HepG2 (cell line): ENCODE data around the gene CLPSL2. TPM values are rescaled to one million over a fixed set of nuclear protein-coding genes. Genes with fewer than 3 reads are reported as not detected.

Experiments
- ATAC-seq: fragments of 200-7000 bp; cut with Tn5 transposase; 3 replicates; pipeline ENCODE4 v1.9.1; 2020; ENCODE audit warnings: mild to moderate bottlenecking, moderate library complexity
- BruUV-seq: library from RNA; stranded (reverse); fragments of 400-500 nt; replicated peaks from 2 replicates; lab custom pipeline; 2021; lab: Mats Ljungman, UMichigan
- CTCF ChIA-PET: fragments of 300-600 bp; formaldehyde crosslinking; extraction: SDS; loops from one replicate; lab custom pipeline; 2021; ENCODE audit warnings: low total read pairs, inconsistent platforms, low intra/inter-chr PET ratio; lab: Yijun Ruan, JAX
- POLR2A ChIA-PET: fragments of 350-600 bp; sonication (Branson Sonifier 250); formaldehyde crosslinking; loops from one replicate; lab custom pipeline; 2020; ENCODE audit warnings: antibody characterized with exemption, inconsistent platforms; lab: Yijun Ruan, JAX
- DNase-seq: peaks from one replicate; pipeline ENCODE4 v3.0.0-alpha.2; 2015; ENCODE audit warnings: low spot score
- FAIRE-seq: peaks from 3 replicates; lab custom pipeline; 2011; peaks lifted over from hg19 to GRCh38; lab: Jason Lieb, UNC
- H2AFZ ChIP-seq: one replicate; pipeline ENCODE4 v1.6.1; 2011; ENCODE audit warnings: low read length, inconsistent platforms
- H3K27ac ChIP-seq: fragments of 300-600 bp; 3 replicates; pipeline ENCODE4 v1.8.0; 2011; ENCODE audit warnings: mixed run types, mild to moderate bottlenecking, mixed read lengths, low read length, inconsistent platforms; ENCODE audit not compliant: insufficient read depth; ENCODE audit errors: extremely low read length
- H3K27me3 ChIP-seq, 2 experiments: fragments of 200-600 bp in 1 of 2; 2 replicates in 1 of 2; 3 replicates in 1 of 2; pipeline versions ENCODE4 v1.6.0 to v1.8.0; 2011; ENCODE audit warnings: low read length in 2 of 2, mild to moderate bottlenecking in 2 of 2, moderate library complexity in 2 of 2, inconsistent platforms in 1 of 2; ENCODE audit not compliant: insufficient read depth in 2 of 2, control insufficient read depth in 1 of 2
- H3K36me3 ChIP-seq, 2 experiments: fragments of 200-600 bp in 1 of 2; replicated peaks in 1 of 2; 2 replicates in 1 of 2; 3 replicates in 1 of 2; pipeline versions ENCODE4 v1.5.1 to v1.8.0; 2011; ENCODE audit warnings: low read length in 2 of 2, inconsistent platforms in 1 of 2; ENCODE audit not compliant: insufficient read depth in 2 of 2, control insufficient read depth in 1 of 2
- H3K4me1 ChIP-seq: 2 replicates; pipeline ENCODE4 v1.5.1; 2012; ENCODE audit warnings: low read length, inconsistent platforms; ENCODE audit not compliant: insufficient read depth
- H3K4me2 ChIP-seq: 2 replicates; pipeline ENCODE4 v1.6.0; 2011; ENCODE audit warnings: low read depth, low read length, inconsistent platforms
- H3K4me3 ChIP-seq, 3 experiments: fragments of 200-600 bp in 1 of 3; sonication (generic), shearing (Covaris generic) in 1 of 3; replicated peaks in 1 of 3; 2 replicates each; pipeline ENCODE4 v1.5.1; 2011 to 2016; ENCODE audit warnings: low read length in 3 of 3, inconsistent platforms in 2 of 3, low read depth in 2 of 3, mild to moderate bottlenecking in 2 of 3, control low read depth in 1 of 3, mixed read lengths in 1 of 3; ENCODE audit not compliant: insufficient read depth in 1 of 3
- H3K79me2 ChIP-seq: one replicate; pipeline ENCODE4 v1.6.1; 2011; ENCODE audit warnings: low read length, inconsistent platforms; ENCODE audit not compliant: insufficient read depth
- H3K9ac ChIP-seq: 2 replicates; pipeline ENCODE4 v1.6.0; 2011; ENCODE audit warnings: mild to moderate bottlenecking, low read depth, low read length, inconsistent platforms; ENCODE audit not compliant: insufficient read depth
- H3K9me3 ChIP-seq: 2 replicates; pipeline ENCODE4 v1.5.1; 2012; ENCODE audit warnings: mild to moderate bottlenecking, low read length
- H4K20me1 ChIP-seq: 2 replicates; pipeline ENCODE4 v1.6.0; 2011; ENCODE audit warnings: inconsistent platforms, mild to moderate bottlenecking, low read length, moderate library complexity; ENCODE audit not compliant: insufficient read depth
- KIAA2018 ChIP-seq: sonication (generic); formaldehyde crosslinking; IDR thresholded peaks from 2 replicates; pipeline ENCODE4 v1.5.0; 2020; ENCODE audit warnings: mild to moderate bottlenecking, missing genetic modification reagents, borderline replicate concordance
- NCOA5 ChIP-seq: sonication (generic); formaldehyde crosslinking; IDR thresholded peaks from 2 replicates; pipeline ENCODE4 v1.4.0; 2020; ENCODE audit warnings: missing genetic modification reagents
- ZNF274 ChIP-seq: sonication (generic); formaldehyde crosslinking; IDR thresholded peaks from 2 replicates; pipeline ENCODE4 v1.5.1; 2020; ENCODE audit warnings: mild to moderate bottlenecking, missing genetic modification reagents
- ZNF629 ChIP-seq: sonication (generic); formaldehyde crosslinking; conservative IDR thresholded peaks from 2 replicates; pipeline ENCODE4 v1.5.0; 2020; ENCODE audit warnings: missing genetic modification reagents
- ZNF674 ChIP-seq: sonication (generic); formaldehyde crosslinking; IDR thresholded peaks from 2 replicates; pipeline ENCODE4 v1.5.0; 2020; ENCODE audit warnings: low read depth, mild to moderate bottlenecking, missing genetic modification reagents
- ZNF713 ChIP-seq: sonication (generic); formaldehyde crosslinking; IDR thresholded peaks from 2 replicates; pipeline ENCODE4 v1.4.0; 2020; ENCODE audit warnings: mild to moderate bottlenecking, missing genetic modification reagents
- ZNF775 ChIP-seq: sonication (generic); formaldehyde crosslinking; IDR thresholded peaks from 2 replicates; pipeline ENCODE4 v1.4.0; 2020; ENCODE audit warnings: missing genetic modification reagents, mild to moderate bottlenecking, moderate library complexity, borderline replicate concordance
- ZSCAN29 ChIP-seq: sonication (generic); formaldehyde crosslinking; conservative IDR thresholded peaks from 2 replicates; pipeline ENCODE4 v1.4.0; 2020; ENCODE audit warnings: mild to moderate bottlenecking, missing genetic modification reagents
- whole genome bisulfite sequencing: methylation state at CpG from one replicate; pipeline ENCODE4 v1.1.6; 2017; ENCODE audit warnings: low lambda C conversion rate; 5-methylcytosine and 5-hydroxymethylcytosine counted together
- in situ Hi-C: cut with HindIII; loops from 2 replicates; pipeline ENCODE4 v1.10.0; 2017; ENCODE audit warnings: low pct_unique_long_range_greater_than_20kb; ENCODE audit not compliant: extremely low pct_ligation_motif_present
- intact Hi-C: fragments of 100-400 bp; cut with micrococcal nuclease; formaldehyde crosslinking; loops from one replicate; pipeline ENCODE4 v1.10.0; 2022; ENCODE audit not compliant: unreplicated experiment
- polyA plus RNA-seq, 8 experiments: library from polyadenylated mRNA; depleted of rRNA in 3 of 8; stranded (reverse) in 7 of 8; unstranded in 1 of 8; fragments of >200 nt; fragmentation: Illumina TruSeq in 4 of 8; extraction: Trizol in 4 of 8; gene quantifications; 2 replicates each; pipeline versions ENCODE4 v1.2.1 to v1.2.3, GENCODE V29; 2011 to 2016; ENCODE audit warnings: low read depth in 4 of 8, missing spikeins in 1 of 8, mixed read lengths in 1 of 8; ENCODE audit not compliant: insufficient read depth in 1 of 8
- total RNA-seq, 5 experiments: library from RNA; depleted of rRNA; stranded (reverse); fragments of >200 nt; fragmentation: Illumina TruSeq; extraction: Trizol; gene quantifications; 2 replicates each; pipeline ENCODE4 v1.2.3, GENCODE V29; 2016; ENCODE audit warnings: low read depth in 1 of 5
- TF ChIP-seq, protein P1 (sequence below): sonication (generic); formaldehyde crosslinking; IDR thresholded peaks from 2 replicates; pipeline ENCODE4 v1.5.0; 2020; ENCODE audit warnings: mild to moderate bottlenecking, missing genetic modification reagents, borderline replicate concordance

Gene CLPSL2
- total and polyA plus RNA-seq, 2 of the 13 experiments (the other 11 are each of a cell fraction or from before 2014, with no cell fraction given), result not detected

DNA sequence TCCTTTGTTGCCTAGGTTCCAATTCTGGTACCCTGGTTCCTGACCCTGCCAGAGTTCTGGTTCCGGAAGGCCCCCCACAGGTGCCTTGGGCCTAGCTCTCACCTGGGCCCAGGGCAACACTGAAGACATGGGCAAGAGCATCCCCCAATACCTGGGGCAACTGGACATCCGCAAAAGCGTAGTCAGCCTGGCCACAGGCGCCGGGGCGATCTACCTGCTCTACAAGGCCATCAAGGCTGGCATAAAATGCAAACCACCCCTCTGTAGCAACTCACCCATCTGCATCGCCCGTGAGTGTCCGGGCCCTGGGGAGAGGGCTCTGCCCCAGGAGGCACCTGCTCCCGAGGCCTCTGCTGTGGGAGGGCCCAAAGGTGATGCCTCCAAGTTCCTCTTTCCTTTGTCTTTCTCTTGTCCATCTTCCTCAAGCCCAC lies 39.4 kb upstream of the CLPSL2 start, which contains the start of gene ARMC12:
ARMC12 (plus strand) TSS at position 51 of the 431 bp plus-strand sequence; CDS start at position 128, 77 bp downstream.
- Histone ChIP-seq H3K79me2 (no peaks in the 10 kb centered on the region), H3K36me3 (no peaks in the 10 kb centered on the region), H3K27me3 (no peaks in the 10 kb centered on the region), H3K4me3 (peak within 1 kb of the TSS in 1 of 3 experiments; percentile 30; a peak in 2 of 6 replicates), H3K9ac (0 out of 2 replicates have a peak within 1 kb of the TSS, but pooled peaks have one; percentile 13), H2AFZ (peak within 1 kb of the TSS; percentile 73), H3K4me2 (peak within 1 kb of the TSS; percentile 52), H3K4me1 (peaks cover 77% of the 10 kb centered on the region), H3K27ac (no peak within 1 kb of the TSS), H4K20me1 (no peaks in the 10 kb centered on the region), H3K9me3 (no peaks in the 10 kb centered on the region)
- in situ Hi-C loops (loop anchor here (5.0 to 10.0 kb wide), 2 partner anchors 155 to 422 kb away; no protein-coding TSS in a partner anchor), intact Hi-C loops (loop anchor here (1.0 to 10.0 kb wide), 4 partner anchors 48 to 442 kb away; partner anchors contain the start of genes DEF6 and FKBP5)
- CTCF ChIA-PET, result interaction anchor here (1.1 to 5.0 kb wide), 3 partner anchors 113 to 214 kb away, joined by 4 to 131 read pairs (median 15); no protein-coding TSS in a partner anchor
- DNase-seq, result no peak
- POLR2A ChIA-PET, result interaction anchor here (1.2 to 2.1 kb wide), 4 partner anchors 10 to 152 kb away, joined by 4 to 16 read pairs (median 6); no protein-coding TSS in a partner anchor
- FAIRE-seq, result no peak
- no TSS peak for BruUV-seq
- peak; percentile 8 for ATAC-seq
- WGBS, result 82% methylated on average over 9 of the region's 10 CpGs
- TF ChIP-seq ZSCAN29 (0 out of 2 replicates have a peak, but pooled peaks have one; percentile 12), ZNF274 (CRISPR knock-in tag) (no peak), ZNF629 (CRISPR knock-in tag) (no peak), ZNF775 (no peak), KIAA2018 (CRISPR knock-in tag) (no peak), ZNF713 (CRISPR knock-in tag) (no peak), ZNF674 (CRISPR knock-in tag) (no peak), NCOA5 (no peak)
- TF ChIP-seq, protein P1, sequence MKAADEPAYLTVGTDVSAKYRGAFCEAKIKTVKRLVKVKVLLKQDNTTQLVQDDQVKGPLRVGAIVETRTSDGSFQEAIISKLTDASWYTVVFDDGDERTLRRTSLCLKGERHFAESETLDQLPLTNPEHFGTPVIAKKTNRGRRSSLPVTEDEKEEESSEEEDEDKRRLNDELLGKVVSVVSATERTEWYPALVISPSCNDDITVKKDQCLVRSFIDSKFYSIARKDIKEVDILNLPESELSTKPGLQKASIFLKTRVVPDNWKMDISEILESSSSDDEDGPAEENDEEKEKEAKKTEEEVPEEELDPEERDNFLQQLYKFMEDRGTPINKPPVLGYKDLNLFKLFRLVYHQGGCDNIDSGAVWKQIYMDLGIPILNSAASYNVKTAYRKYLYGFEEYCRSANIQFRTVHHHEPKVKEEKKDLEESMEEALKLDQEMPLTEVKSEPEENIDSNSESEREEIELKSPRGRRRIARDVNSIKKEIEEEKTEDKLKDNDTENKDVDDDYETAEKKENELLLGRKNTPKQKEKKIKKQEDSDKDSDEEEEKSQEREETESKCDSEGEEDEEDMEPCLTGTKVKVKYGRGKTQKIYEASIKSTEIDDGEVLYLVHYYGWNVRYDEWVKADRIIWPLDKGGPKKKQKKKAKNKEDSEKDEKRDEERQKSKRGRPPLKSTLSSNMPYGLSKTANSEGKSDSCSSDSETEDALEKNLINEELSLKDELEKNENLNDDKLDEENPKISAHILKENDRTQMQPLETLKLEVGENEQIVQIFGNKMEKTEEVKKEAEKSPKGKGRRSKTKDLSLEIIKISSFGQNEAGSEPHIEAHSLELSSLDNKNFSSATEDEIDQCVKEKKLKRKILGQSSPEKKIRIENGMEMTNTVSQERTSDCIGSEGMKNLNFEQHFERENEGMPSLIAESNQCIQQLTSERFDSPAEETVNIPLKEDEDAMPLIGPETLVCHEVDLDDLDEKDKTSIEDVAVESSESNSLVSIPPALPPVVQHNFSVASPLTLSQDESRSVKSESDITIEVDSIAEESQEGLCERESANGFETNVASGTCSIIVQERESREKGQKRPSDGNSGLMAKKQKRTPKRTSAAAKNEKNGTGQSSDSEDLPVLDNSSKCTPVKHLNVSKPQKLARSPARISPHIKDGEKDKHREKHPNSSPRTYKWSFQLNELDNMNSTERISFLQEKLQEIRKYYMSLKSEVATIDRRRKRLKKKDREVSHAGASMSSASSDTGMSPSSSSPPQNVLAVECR (CRISPR knock-in tag), result no peak
